Measurements from ENCODE around the gene EEF1B2.

DNA sequence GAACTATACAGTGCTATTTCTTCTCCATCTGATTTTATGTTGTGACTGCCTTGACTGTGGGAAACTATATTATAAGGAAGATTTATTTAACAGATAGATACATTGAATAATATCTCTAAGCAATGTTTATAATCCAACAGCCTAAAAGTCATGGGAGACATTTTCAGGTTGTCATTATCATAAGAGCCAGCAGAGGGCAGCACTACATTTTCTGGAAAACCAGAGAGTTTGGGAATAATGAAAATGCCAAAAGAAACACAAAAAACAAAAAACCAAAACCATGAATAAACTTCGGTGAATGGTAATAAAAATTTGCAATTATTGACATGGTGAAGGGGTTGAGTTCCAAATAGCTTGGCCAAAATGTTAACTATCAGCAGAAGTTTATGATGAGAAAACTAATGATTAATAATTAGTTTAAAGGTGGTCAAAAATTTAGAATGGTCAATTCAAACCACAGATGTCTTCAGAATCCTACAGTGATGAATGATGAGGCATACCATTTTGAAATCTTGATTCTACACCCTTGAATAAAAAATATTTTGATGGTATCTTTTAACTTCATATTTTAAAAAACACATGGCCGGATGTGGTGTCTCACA is 4.7 kb downstream of the EEF1B2 start:
- TF ChIP-seq, protein P1, sequence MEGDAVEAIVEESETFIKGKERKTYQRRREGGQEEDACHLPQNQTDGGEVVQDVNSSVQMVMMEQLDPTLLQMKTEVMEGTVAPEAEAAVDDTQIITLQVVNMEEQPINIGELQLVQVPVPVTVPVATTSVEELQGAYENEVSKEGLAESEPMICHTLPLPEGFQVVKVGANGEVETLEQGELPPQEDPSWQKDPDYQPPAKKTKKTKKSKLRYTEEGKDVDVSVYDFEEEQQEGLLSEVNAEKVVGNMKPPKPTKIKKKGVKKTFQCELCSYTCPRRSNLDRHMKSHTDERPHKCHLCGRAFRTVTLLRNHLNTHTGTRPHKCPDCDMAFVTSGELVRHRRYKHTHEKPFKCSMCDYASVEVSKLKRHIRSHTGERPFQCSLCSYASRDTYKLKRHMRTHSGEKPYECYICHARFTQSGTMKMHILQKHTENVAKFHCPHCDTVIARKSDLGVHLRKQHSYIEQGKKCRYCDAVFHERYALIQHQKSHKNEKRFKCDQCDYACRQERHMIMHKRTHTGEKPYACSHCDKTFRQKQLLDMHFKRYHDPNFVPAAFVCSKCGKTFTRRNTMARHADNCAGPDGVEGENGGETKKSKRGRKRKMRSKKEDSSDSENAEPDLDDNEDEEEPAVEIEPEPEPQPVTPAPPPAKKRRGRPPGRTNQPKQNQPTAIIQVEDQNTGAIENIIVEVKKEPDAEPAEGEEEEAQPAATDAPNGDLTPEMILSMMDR (optimal IDR thresholded peaks at IDR 0.05 in 1 of 3, IDR thresholded peaks at IDR 0.05 in 1 of 3, conservative IDR thresholded peaks at IDR 0.05 in 1 of 3; ENCODE audit: extremely low read depth in 1 of 3, insufficient read depth in 2 of 3, low read length in 3 of 3): peak in 2 of 3 experiments; percentile 42 to 46
- no peak for TF ChIP-seq EZH2 (IDR thresholded peaks at IDR 0.05; ENCODE audit: low read length)
